Neural progenitor cell (in vitro differentiated cells): ENCODE data around the gene OR6N2.

ENCODE experiments used
- EZH2phosphoT487 ChIP-seq: fragments of 200-600 bp; sonication (generic); IDR thresholded peaks from 2 replicates; pipeline ENCODE4 v1.6.1; 2017; ENCODE audit warnings: antibody characterized with exemption
- TF ChIP-seq, protein P1 (sequence below): fragments of 200-600 bp; sonication (generic); IDR thresholded peaks from 2 replicates; pipeline ENCODE4 v1.5.1; 2017; ENCODE audit warnings: antibody characterized with exemption, mild to moderate bottlenecking

- TF ChIP-seq EZH2phosphoT487: no peak
- TF ChIP-seq, protein P1, sequence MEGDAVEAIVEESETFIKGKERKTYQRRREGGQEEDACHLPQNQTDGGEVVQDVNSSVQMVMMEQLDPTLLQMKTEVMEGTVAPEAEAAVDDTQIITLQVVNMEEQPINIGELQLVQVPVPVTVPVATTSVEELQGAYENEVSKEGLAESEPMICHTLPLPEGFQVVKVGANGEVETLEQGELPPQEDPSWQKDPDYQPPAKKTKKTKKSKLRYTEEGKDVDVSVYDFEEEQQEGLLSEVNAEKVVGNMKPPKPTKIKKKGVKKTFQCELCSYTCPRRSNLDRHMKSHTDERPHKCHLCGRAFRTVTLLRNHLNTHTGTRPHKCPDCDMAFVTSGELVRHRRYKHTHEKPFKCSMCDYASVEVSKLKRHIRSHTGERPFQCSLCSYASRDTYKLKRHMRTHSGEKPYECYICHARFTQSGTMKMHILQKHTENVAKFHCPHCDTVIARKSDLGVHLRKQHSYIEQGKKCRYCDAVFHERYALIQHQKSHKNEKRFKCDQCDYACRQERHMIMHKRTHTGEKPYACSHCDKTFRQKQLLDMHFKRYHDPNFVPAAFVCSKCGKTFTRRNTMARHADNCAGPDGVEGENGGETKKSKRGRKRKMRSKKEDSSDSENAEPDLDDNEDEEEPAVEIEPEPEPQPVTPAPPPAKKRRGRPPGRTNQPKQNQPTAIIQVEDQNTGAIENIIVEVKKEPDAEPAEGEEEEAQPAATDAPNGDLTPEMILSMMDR: no peak
Observed at GRCh38 chr1:158814970-158815369, 34.0 kb upstream of the OR6N2 start.
